ENCODE measurements around the gene WAPL.
"Not testable (repeated sequence)": the region's sequence is repeated elsewhere in the genome, so short reads cannot be mapped to it uniquely, and the experiment has no call there.

WAPL gene, protein sequence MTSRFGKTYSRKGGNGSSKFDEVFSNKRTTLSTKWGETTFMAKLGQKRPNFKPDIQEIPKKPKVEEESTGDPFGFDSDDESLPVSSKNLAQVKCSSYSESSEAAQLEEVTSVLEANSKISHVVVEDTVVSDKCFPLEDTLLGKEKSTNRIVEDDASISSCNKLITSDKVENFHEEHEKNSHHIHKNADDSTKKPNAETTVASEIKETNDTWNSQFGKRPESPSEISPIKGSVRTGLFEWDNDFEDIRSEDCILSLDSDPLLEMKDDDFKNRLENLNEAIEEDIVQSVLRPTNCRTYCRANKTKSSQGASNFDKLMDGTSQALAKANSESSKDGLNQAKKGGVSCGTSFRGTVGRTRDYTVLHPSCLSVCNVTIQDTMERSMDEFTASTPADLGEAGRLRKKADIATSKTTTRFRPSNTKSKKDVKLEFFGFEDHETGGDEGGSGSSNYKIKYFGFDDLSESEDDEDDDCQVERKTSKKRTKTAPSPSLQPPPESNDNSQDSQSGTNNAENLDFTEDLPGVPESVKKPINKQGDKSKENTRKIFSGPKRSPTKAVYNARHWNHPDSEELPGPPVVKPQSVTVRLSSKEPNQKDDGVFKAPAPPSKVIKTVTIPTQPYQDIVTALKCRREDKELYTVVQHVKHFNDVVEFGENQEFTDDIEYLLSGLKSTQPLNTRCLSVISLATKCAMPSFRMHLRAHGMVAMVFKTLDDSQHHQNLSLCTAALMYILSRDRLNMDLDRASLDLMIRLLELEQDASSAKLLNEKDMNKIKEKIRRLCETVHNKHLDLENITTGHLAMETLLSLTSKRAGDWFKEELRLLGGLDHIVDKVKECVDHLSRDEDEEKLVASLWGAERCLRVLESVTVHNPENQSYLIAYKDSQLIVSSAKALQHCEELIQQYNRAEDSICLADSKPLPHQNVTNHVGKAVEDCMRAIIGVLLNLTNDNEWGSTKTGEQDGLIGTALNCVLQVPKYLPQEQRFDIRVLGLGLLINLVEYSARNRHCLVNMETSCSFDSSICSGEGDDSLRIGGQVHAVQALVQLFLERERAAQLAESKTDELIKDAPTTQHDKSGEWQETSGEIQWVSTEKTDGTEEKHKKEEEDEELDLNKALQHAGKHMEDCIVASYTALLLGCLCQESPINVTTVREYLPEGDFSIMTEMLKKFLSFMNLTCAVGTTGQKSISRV (N-terminal part only)

DNA sequence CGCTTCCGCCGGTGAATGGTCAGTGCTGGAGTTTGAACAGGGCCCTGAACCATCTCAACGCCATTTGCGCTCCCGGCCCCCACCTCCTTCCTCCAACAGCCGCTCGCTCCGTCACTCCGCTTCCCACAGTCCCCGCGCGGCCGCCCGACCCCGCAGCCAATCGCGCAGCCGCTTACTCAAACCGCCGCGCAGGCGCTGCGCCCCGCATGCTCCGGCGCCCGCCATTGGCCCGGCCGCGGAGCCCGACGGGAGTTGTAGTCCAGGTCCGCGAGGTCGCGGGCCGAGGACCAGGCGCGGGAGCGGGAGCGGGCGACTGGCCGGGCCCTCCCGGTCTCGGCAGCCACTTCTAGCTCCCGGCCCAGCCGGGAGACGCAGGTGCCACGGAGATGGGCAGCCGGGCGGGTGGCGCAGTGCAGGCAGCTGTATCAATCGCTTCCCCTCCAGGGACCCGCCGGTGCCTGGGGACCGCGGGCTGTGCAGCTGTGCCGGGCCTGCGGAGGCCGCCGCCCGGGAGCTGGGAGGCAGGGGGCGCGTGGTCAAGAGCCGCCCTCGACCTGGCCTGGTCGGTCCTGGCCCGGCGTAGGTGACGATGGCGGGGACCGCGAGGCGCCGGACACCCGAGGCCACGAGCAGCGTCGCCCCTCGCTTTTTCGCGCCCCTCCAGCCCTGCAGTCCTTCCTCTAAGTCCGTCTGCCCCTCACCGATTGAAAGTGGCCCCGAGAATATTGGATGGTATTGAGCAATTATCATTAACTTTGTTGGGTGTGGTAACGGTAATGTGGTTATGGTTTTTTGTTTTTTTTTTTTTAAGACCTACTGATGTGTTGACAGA lies at the start of gene WAPL:
WAPL (minus strand) TSS at position 115 of the 832 bp plus-strand sequence. CDS start 3,723 bp downstream, outside the sequence.
- peak; percentile 80 for DNase-seq (ENCODE audit: low read depth)

DNA sequence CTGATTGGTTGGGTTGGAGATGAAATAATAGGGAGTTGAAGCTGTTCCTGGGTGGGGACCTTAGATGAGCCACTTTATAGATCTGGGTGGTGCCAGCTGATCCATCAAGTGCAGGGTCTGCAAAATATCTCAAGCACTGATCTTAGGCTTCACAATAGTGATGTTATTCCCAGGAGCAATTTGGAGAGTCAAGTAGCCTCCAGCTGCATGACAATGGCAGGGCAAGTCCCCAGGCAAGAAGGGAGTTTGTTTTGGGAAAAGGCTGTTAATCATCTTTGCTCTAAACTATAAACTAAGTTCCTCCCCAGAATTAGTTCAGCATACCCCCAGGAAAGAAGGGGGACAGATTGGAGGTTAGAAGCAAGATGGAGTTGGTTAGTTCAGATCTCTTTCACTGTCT lies 47.7 kb upstream of the WAPL start:
- DNase-seq (ENCODE audit: low read depth) = no peak

DNA sequence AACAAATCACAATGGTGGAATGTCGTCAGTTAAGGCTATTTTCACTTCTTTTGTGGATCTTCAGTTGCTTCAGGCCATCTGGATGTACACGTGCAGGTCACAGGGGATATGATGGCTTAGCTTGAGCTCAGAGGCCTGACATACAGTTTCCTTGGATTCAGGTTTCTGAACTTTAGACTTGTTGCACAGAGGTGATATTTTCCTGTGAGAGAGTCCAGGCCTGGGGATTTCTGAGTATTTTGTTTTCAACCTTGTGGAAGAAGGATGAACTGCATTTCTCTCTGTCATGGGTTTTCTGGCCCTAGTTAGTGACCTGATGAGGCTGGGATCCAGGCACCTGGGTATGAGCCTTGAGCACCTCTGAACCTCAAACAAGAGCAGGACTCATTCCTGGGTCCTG lies 44.9 kb upstream of the WAPL start:
- not testable (repeated sequence) for DNase-seq (ENCODE audit: low read depth)

DNA sequence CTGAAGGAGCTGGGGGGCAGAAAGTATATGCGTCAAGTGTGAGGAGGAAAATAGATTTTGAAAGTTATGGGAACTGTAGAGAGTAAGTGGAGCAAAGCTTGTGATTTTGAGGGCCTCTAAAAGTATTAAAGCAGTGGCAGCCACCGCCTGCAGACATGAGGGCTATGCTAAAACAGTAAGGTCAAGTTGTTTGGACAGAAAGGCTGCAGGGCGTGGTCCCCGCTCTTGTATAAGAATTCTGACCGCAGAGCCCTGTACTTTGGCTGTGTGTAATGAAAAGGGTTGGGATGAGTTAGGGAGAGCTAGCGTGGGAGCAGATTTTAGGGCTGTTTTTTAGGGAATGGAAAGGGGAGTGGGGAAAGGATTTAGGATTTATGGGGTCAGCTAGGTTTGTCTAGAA lies 41.7 kb upstream of the WAPL start:
- DNase-seq (ENCODE audit: low read depth) = not testable (repeated sequence)

DNA sequence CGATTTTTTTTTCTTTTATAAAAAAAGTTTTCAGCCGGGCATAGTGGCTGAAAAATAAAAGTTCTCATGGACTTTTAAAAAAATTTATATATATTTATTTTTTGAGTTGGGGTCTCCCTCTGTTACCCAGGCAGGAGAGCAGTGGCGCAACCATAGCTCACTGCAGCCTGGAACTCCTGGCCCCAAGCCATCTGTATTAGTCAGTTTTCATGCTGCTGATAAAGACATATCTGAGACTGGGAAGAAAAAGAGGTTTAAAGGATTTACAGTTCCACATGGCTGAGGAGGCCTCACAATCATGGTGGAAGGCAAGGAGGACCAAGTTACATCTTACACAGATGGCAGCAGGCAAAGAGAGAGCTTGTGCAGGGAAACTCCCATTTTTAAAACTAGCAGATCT lies 37.1 kb upstream of the WAPL start:
- DNase-seq (ENCODE audit: low read depth) = not testable (repeated sequence)

DNA sequence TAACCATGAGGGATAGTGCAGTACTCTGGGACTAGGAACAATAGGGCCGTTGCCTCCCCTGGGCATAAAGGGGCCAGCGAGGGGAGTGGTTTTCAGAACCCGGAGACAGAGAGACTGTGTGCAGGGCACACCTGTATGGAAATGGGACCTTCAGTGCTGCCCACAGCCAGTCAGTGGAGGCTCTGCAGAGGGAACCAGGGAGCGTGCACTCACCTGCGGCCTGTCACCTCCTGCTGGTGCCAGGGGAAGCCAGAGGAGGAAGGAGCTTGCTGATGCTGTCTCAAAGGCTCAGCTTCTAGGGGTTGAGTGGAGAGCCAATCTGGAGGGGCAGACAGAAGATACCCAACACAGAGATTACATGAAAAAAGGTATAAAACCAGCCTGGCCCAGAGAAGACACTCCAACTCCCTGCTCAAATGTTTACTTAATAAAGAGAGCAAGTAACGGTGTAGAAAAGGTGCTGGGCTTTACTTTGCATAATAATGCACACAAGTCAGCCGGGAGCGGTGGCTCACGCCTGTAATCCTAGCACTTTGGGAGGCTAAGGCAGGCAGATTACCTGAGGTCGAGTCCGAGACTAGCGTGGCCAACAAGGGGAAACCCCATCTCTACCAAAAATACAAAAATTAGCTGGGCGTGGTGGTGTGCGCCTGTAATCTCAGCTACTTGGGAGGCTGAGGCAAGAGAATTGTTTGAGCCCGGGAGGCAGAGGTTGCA lies 35.5 kb upstream of the WAPL start:
- DNase-seq (ENCODE audit: low read depth) = no peak

DNA sequence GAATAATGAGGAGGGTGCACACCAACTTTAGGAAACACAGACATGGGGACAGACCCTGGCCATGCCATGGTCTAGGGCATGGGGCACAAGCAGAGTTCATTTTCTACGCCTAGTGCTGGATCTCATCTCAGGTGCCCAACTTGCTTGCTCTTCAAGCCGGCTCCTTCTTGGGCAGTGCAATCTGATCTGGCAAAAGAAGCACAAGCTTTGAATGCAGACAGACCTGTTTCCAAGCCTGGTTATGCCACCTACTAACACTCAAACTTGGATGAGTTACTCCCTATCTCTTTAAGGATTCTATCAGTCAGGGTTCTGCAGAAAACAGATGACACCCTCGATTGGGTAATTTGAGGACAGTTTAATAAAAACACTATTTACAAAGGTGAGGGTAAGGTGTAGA lies 34.9 kb upstream of the WAPL start:
- no peak for DNase-seq (ENCODE audit: low read depth)

DNA sequence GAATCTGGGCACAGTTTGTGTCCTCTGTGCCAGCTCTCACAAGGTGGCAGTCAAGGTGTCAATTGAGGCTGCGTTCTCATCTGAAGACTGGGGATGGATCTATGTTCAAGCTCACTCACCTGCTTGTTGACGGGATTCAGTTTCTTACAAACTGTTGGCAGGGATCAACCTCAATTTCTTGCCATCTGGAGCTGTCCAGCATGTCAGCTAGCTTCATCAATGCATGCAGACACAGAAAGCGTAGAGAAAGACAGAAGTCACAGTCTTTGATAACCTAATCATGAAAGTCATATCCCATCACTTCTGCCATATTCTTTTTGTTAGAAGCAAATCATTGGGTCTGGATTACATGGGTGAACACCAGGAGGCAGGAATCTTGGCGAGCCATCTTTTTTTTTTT lies 32.0 kb upstream of the WAPL start:
- DNase-seq (ENCODE audit: low read depth) = no peak

DNA sequence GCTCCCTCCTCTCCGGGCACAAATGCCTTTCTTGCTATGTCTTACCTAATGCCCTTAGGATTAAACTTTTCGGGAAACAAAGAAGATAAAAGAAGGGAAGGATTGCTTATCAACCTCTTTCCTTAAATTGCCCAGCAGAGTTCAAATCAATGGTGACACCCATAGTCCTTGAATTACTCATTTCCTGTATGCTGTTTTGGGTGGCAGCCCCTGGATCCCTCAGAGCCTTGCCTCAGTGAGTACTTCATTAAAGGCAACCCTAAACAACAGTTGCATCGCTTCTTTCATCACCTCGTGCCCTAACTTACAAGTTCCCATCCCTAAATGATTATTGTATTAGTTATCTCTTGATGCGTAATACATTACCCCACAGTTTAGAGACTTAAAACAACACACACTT lies 31.6 kb upstream of the WAPL start:
- DNase-seq (ENCODE audit: low read depth) = no peak

DNA sequence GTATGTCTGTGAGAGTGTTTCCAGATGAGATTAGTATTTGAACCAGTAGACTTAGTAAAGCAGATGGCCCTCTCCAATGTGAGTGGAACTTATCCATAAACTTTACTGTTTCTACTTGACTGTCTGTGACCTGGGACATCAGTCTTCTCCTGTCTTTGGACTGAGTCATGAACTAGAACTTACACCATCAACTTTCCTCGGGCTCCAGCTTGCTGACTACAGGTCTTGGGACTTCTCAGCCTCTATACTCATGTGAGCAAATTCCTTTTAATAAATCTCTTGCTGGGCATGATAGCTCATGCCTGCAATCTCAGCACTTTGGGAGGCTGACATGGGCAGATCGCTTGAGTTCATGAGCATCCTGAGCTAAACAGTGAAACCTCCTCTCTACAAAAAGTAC lies 25.7 kb upstream of the WAPL start:
- DNase-seq (ENCODE audit: low read depth) = no peak

DNA sequence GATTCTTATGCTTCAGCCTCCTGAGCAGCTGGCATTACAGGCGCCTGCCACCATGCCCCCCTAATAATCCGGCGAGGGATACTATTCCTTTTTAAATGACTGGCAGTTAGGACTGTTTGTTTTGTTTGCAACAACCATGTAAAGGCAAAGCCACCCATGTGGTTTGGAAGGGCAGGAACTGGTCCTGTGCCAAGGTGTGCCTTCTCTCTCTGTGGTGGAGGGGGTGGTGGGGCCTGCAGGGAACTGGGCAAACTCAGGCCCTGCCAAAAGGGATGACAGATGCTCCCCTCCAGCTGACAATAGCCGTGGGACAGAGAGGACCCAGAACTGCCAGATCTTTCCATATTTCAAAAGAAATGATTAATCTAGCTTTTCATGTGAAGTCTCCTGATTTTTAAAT lies 23.5 kb upstream of the WAPL start:
- DNase-seq (ENCODE audit: low read depth) = no peak

DNA sequence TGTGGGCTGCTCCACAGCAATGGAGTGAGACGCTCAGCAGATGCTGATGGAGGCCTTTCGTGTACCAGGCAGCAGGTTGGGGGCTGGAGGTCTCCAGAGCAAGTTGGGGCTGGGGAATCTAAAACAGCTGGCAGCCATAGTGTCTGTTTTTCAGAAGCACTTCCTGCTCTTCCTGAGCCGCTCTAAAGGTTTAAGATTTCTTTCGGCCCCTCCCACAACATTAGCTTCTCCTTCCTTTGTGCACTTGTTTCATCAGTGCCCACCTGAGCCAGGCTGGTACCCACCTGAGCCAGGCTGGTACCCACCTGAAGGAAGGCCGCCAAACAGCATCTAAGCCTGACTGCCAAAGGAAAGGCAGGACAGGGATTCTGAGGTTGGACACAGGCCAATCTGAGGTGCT lies 18.4 kb upstream of the WAPL start:
- no peak for DNase-seq (ENCODE audit: low read depth)

DNA sequence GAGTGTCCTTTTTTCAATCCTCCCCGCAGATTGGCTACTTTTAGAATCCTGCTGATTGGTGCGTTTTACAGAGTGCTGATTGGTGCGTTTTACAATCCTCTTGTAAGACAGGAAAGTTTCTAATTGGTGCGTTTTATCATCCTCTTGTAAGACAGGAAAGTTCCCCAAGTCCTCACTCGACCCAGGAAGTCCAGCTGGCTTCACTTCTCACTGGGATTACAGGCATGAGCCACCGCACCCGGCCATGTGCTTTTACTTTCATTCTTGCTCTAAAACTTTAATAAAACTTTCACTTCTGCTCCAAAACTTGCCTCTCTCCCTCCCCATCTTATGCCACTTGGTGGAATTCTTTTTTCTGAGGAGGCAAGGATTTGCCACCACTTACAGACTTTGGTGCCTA lies 17.0 kb upstream of the WAPL start:
- no peak for DNase-seq (ENCODE audit: low read depth)

DNA sequence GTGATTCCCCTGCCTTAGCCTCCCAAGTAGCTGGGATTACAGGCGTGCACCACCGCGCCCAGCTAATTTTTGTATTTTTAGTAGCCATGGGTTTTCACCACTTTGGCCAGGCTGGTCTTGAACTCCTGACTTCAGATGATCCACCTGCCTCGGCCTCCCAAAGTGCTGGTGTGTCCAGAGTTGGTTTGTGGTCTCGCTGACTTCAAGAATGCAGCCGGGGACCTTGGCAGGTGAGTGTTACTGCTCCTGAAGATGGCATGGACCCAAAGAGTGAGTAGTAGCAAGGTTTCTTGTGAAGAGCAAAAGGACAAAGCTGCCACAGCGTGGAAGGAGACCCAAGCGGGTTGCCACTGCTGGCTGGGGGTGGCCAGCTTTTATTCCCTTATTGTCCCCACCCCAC lies 16.4 kb upstream of the WAPL start:
- DNase-seq (ENCODE audit: low read depth) = not testable (repeated sequence)

DNA sequence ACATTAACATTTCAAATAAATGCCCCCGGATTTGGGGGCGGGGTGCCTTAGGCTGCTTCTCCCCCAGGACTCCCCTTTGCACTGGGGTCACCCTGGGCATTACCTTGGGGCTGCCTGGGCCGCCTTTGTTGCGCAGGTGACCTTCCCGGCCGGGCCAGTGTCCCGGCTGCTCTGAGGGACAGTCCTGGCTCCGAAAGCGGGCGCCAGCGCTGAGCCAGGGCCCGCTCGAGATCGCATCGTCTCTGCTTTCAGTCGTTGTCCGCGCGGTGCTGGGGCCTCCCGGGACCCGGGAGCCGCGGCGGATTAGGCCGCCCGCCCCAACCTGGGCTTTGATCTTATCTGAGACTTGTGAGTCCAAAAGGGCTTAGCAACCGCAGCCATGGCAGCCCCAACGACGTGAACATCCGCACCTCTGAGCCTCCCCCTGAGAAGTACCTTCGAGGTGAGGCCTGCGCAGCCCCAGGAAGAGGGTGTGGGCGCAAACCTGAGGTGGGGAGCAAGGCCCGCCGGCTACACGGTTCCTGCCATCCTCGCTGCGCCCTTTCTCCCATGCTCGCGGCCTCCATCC lies 14.8 kb upstream of the WAPL start:
- no peak for DNase-seq (ENCODE audit: low read depth)

DNA sequence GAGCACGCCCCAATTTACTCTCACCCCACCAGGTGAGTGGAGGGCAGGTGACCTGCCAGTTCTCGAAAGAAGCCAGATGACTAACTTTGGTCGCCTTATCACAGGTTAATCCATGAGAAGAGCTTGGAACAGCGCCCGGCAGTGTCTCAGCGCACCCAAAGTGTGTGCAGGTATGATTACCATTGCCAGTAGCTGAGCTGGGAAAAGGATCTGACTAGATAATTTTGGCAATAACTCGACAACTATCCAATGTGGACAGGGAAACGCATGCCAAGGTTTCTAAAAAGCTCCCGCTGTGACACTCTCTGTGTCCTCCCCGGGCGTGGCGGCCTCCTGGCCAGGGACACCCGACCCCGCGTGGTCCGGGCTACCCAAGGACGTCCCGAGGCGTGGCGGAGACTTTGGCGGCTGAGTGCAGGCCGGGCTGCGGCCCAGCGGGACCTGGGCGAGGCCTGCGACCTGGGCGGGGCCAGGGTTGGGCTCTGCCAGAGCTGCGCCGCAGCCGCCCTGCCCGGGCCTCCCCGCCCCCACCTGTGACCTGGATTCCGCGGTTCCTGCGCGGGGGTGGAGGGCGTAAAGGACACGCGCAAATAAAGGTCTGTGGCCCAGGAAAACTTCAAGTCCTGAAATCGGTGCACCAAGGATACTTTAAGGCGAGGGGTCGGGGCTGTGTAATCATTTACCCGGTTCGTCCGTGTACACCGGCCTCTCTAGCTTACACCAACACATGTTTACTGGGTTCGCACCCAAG lies 13.7 kb upstream of the WAPL start:
- DNase-seq (ENCODE audit: low read depth) = no peak

DNA sequence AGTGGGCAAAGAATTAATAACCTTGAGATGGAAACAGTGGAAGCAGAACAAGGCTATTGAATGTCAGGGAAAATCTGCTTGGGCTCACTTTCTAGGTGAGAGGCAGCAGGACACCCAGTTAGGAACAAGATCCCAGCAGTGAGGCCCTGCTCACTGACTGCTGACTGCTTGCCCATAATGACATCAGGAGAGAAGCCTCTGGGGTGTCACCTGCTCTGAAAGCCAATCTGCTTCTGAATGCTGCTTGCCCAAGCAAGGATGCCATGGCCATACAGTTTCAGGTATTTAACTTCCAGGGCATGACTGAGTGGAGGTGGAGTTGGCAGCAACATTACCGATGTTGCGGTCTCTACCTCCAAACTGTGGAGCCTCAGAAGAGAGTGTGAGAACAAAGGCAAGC lies 11.7 kb upstream of the WAPL start:
- no peak for DNase-seq (ENCODE audit: low read depth)

DNA sequence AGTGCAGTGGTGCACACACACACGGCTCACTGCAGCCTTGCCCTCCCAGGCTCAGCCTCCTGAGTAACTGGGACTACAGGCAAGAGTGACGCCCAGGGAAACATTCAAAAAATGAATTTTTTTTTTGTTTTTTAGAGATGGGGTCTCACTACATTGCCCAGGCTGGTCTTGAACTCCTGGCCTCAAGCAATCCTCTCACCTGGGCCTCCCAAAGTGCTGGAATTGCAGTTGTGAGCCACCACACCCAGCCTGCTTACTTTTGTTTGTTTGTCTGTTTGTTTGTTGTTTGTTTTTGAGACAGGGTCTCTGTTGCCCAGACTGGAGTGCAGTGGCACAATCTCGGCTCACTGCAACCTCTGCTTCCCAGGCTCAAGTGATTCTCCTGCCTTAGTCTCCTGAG lies 7.1 kb upstream of the WAPL start:
- DNase-seq (ENCODE audit: low read depth) = not testable (repeated sequence)

DNA sequence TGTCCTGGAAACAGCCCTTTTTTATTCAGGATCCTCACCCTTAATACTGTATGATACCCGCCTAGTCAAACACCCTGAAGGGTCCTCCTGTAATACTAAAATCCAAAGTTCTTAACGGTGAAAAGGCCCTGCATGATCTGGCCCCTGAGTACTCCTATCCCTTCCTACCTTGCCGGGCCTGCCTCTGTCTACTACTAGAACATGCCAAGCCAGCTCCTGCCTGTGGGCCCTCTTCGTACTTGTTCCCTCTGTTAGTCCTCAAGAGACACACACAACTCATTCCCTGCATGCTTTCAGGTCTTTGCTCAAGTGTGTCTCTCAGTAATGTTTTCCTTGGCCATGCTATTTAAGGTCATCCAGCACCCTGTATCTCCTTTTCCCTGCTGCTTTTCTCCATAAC lies 5.0 kb upstream of the WAPL start:
- no peak for DNase-seq (ENCODE audit: low read depth)

DNA sequence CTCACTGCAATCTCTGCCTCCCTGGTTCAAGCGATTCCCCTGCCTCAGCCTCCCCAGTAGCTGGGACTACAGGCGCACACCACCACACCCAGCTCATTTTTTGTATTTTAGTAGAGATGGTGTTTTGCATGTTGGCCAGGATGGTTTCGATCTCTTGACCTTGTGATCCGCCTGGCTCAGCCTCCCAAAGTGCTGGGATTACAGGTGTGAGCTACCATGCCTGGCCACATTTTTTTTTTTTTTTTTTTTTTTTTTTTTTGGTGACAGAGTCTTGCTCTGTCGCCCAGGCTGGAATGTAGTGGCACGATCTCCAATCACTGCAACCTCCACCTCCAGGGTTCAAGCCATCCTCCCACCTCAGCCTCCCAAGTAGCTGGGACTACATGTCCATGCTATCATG lies 4.1 kb upstream of the WAPL start:
- DNase-seq (ENCODE audit: low read depth) = not testable (repeated sequence)
